Measurements from ENCODE around the gene DPM1. TPM values are rescaled to one million over a fixed set of nuclear protein-coding genes. Genes with fewer than 3 reads are reported as not detected.

DPM1 gene
- polyA plus RNA-seq, 1 of the 3 experiments (the other 2 are of a cell fraction) = 72.1 TPM

- H4K20me1 ChIP-seq (ENCODE audit: insufficient read depth) = peaks cover 84% of the 10 kb centered on the region
- WGBS (ENCODE audit: low lambda C conversion rate) = 94% methylated on average over 7 of the region's 7 CpGs
- CTCF ChIA-PET = interaction anchor here (0.9 to 3.7 kb wide), 4 partner anchors 11 to 97 kb away, joined by 3 to 19 read pairs (median 3); partner anchors contain the start of gene ADNP
These were observed 58.1 kb downstream of the DPM1 start for GRCh38 chr20:50900261-50900660.

GRCh38 chr20:50898475-50898874 is 59.9 kb downstream of the DPM1 start:
- peaks cover 70% of the 10 kb centered on the region for H4K20me1 ChIP-seq (ENCODE audit: insufficient read depth)
- peaks cover 84 to 93% of the 10 kb centered on the region in 2 experiments for H3K36me3 ChIP-seq (replicated peaks in 1 of 2; ENCODE audit: control insufficient read depth in 1 of 2, insufficient read depth in 2 of 2, low read length in 1 of 2)
- no peaks in the 10 kb centered on the region for H3K9me2 ChIP-seq
- DNase-seq = no peak
- TF ChIP-seq RXRA (IDR thresholded peaks at IDR 0.05; ENCODE audit: borderline replicate concordance, low read depth) = no peak
- TF ChIP-seq RFX5 (IDR thresholded peaks at IDR 0.05; ENCODE audit: low read length) = no peak
- TF ChIP-seq YY1 (IDR thresholded peaks at IDR 0.05; ENCODE audit: low read depth) = no peak
- TF ChIP-seq GATA2 (CRISPR knock-in tag; IDR thresholded peaks at IDR 0.05) = no peak
- TF ChIP-seq ELF1 (IDR thresholded peaks at IDR 0.05) = no peak
- TF ChIP-seq FOSL2 (IDR thresholded peaks at IDR 0.05; ENCODE audit: borderline replicate concordance, low read depth) = no peak
- no peak for TF ChIP-seq SMC3 (IDR thresholded peaks at IDR 0.05; ENCODE audit: low read depth, low read length)
- TF ChIP-seq RAD21 (IDR thresholded peaks at IDR 0.05; ENCODE audit: low read length) = no peak
- TF ChIP-seq IRF3 (IDR thresholded peaks at IDR 0.05; ENCODE audit: low read depth, low read length) = no peak
- no peak for TF ChIP-seq TCF12 (IDR thresholded peaks at IDR 0.05)
- TF ChIP-seq USF1 (IDR thresholded peaks at IDR 0.05; ENCODE audit: borderline replicate concordance, low read depth) = no peak
- TF ChIP-seq CTCF (IDR thresholded peaks at IDR 0.05) = no peak
- no peak for TF ChIP-seq FOXJ3 (CRISPR knock-in tag; IDR thresholded peaks at IDR 0.05)
- no peak for TF ChIP-seq TAF1 (IDR thresholded peaks at IDR 0.05; ENCODE audit: borderline replicate concordance, low read depth, low read length)
- TF ChIP-seq TEAD4 (IDR thresholded peaks at IDR 0.05; ENCODE audit: borderline replicate concordance, insufficient read depth) = no peak
- H3F3A ChIP-seq (replicated peaks; ENCODE audit: insufficient read depth) = peaks cover 13% of the 10 kb centered on the region
- no peaks in the 10 kb centered on the region for H3K9me3 ChIP-seq
- no peak overlapping the region for H2AFZ ChIP-seq (ENCODE audit: low read depth)
- H3K4me1 ChIP-seq (ENCODE audit: control insufficient read depth in 1 of 2, insufficient read depth in 2 of 2, low read depth in 1 of 2, low read length in 1 of 2) = no peaks in the 10 kb centered on the region; a peak in 1 of 4 replicates
- H3K4me2 ChIP-seq = no peak overlapping the region
- H3K9ac ChIP-seq = no peak overlapping the region
- ChIA-PET CTCF (interaction anchor here (1.7 to 3.7 kb wide), 4 partner anchors 13 to 104 kb away, joined by 5 to 19 read pairs (median 8); partner anchors contain the start of genes ADNP and BCAS4), POLR2A (no interaction called here)
- H3K4me3 ChIP-seq (ENCODE audit: low read depth in 2 of 2, low read length in 1 of 2) = no peak overlapping the region
- WGBS (ENCODE audit: low lambda C conversion rate) = 100% methylated on average over 1 of the region's 1 CpG
- no peaks in the 10 kb centered on the region for H3K27me3 ChIP-seq (ENCODE audit: insufficient read depth)
- H3K79me2 ChIP-seq (ENCODE audit: insufficient read depth) = peaks cover 99% of the 10 kb centered on the region
- H3K27ac ChIP-seq (ENCODE audit: low read depth in 2 of 2, low read length in 1 of 2) = no peak overlapping the region

More at GRCh38 chr20:50900261-50900660, 58.1 kb downstream of the DPM1 start:
- DNase-seq = no peak
- Histone ChIP-seq H3F3A (replicated peaks; ENCODE audit: insufficient read depth) (peaks cover 14% of the 10 kb centered on the region), H2AFZ (ENCODE audit: low read depth) (no peak overlapping the region), H3K4me1 (ENCODE audit: control insufficient read depth in 1 of 2, insufficient read depth in 2 of 2, low read depth in 1 of 2, low read length in 1 of 2) (no peaks in the 10 kb centered on the region; a peak in 1 of 4 replicates), H3K27ac (ENCODE audit: low read depth in 2 of 2, low read length in 1 of 2) (no peak overlapping the region), H3K36me3 (replicated peaks in 1 of 2; ENCODE audit: control insufficient read depth in 1 of 2, insufficient read depth in 2 of 2, low read length in 1 of 2) (peaks cover 75 to 88% of the 10 kb centered on the region in 2 experiments), H3K4me3 (ENCODE audit: low read depth in 2 of 2, low read length in 1 of 2) (no peak overlapping the region), H3K79me2 (ENCODE audit: insufficient read depth) (peaks cover 99% of the 10 kb centered on the region), H3K9me2 (no peaks in the 10 kb centered on the region), H3K9me3 (no peaks in the 10 kb centered on the region), H3K9ac (no peak overlapping the region), H3K27me3 (ENCODE audit: insufficient read depth) (no peaks in the 10 kb centered on the region), H3K4me2 (no peak overlapping the region)
- POLR2A ChIA-PET = no interaction called here
- TF ChIP-seq ELF1 (IDR thresholded peaks at IDR 0.05) = no peak

Data from SK-N-SH (cell line).